Natural killer cell treated with Interleukin-12 subunit alpha and Interleukin-12 subunit beta and Interleukin-15 and Interleukin-18, amount 100 ng/mL, for 72 hours (primary cell): ENCODE results near the gene TAL2. TPM values are rescaled to one million over a fixed set of nuclear protein-coding genes. Genes with fewer than 3 reads are reported as not detected.

Experiments
- ATAC-seq, 2 donors: fragments of 150-1000 bp; cut with Tn5 transposase in 1 of 2; sonication (Bioruptor Pico), chemical (Tn5 transposase) in 1 of 2; 2 replicates each; pipeline ENCODE4 v1.10.0; 2021
- DNase-seq: peaks from one replicate; pipeline ENCODE4 v3.0.0; 2022; ENCODE audit warnings: low spot score
- H3K27ac Mint-ChIP-seq, 2 donors: 1 replicate in 1 of 2; 2 replicates in 1 of 2; pipeline ENCODE4 v1.8.0; 2022; ENCODE audit warnings: mixed read lengths in 2 of 2, mild to moderate bottlenecking in 1 of 2, moderate library complexity in 1 of 2
- H3K27me3 Mint-ChIP-seq, 2 donors: 1 replicate in 1 of 2; 2 replicates in 1 of 2; pipeline ENCODE4 v1.8.0; 2022; ENCODE audit warnings: mixed read lengths in 2 of 2
- H3K36me3 Mint-ChIP-seq: one replicate; pipeline ENCODE4 v1.8.0; 2022; ENCODE audit warnings: mixed read lengths
- H3K4me1 Mint-ChIP-seq, 2 donors: 1 replicate in 1 of 2; 2 replicates in 1 of 2; pipeline ENCODE4 v1.8.0; 2022; ENCODE audit warnings: low read depth in 2 of 2, mixed read lengths in 2 of 2, mild to moderate bottlenecking in 1 of 2
- H3K4me3 Mint-ChIP-seq: one replicate; pipeline ENCODE4 v1.8.0; 2022; ENCODE audit warnings: mixed read lengths
- H3K9me3 Mint-ChIP-seq: 2 replicates; pipeline ENCODE4 v1.8.0; 2022; ENCODE audit warnings: mixed read lengths
- total RNA-seq, 2 donors: library from RNA; stranded (reverse); gene quantifications; one replicate each; pipeline ENCODE4 v1.2.3, GENCODE V29; 2022

Gene TAL2
- total RNA-seq, 2 donors from 2014 or later, result not detected

DNA sequence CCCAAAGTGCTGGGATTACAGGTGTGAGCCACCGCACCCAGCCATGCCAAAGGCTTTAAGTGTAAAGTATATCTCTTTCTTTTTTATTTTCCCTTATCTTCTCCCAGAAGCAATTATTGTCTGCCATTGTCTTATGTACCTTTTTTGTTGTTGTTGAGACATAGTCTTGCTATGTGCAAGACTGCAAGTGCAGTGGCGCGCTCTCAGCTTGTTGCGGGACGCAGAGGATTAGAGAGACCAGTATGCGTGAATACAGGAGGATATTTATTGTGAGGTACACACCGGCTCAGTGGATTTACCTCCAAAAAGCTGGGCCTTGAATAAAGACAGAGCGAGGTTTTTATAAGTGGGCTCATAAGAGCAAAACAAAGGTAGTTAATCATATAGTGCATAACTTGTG is 43.9 kb downstream of the TAL2 start:
- Mint-ChIP-seq H3K4me1 (peaks cover 0 to 4% of the 10 kb centered on the region in 2 donors), H3K27me3 (no peaks in the 10 kb centered on the region), H3K36me3 (no peaks in the 10 kb centered on the region)

DNA sequence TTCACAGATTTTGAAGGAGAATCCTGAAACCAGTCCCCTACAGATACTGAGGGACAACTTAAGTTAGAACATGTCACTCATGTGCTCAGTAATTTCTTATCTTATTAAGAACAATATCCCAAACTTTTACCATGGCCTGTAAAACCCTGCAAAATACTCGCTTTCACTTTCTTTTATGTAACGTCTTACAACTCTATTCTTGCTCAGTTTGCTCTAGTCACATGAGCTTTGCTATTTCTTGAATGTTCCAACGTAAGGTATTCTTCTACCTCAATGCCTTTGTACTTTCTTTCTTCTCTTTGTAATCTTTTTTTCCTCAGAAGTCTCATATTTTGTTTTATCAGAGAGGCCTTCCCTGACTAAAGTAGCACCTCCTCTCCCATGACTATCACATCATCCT is 46.1 kb downstream of the TAL2 start:
- DNase-seq, result no peak
- no peaks in the 10 kb centered on the region for H3K27me3 Mint-ChIP-seq
- H3K27ac Mint-ChIP-seq, result no peak overlapping the region
- H3K4me1 Mint-ChIP-seq, result peaks cover 0 to 4% of the 10 kb centered on the region in 2 donors
- H3K4me3 Mint-ChIP-seq, result peak overlapping the region; percentile 16
- no peak for ATAC-seq
- H3K9me3 Mint-ChIP-seq, result no peaks in the 10 kb centered on the region
- no peaks in the 10 kb centered on the region for H3K36me3 Mint-ChIP-seq

More for the DNA sequence above, 43.9 kb downstream of the TAL2 start:
- DNase-seq (no peak), ATAC-seq (no peak)
- H3K9me3 Mint-ChIP-seq, result no peaks in the 10 kb centered on the region
- no peak overlapping the region for H3K4me3 Mint-ChIP-seq
- no peak overlapping the region for H3K27ac Mint-ChIP-seq

DNA sequence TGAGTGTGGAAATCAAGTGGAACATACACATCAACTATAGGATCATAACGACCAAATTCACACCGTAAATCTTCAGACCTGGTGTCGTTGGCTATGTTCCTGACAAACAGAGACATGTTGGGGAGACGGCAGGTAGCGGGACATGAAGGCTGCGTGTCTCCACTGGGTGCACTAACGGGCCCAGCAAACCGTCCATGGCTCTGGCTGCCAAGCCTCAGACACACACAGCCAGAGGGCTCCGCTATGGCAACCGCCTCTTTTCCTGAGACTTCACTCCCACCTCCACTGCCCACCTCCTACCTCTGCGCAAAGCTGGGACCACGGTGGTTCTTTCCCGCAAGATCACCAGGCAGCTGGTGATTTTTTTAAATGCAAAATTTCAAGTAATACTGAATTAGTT is 48.4 kb downstream of the TAL2 start:
- DNase-seq (no peak), ATAC-seq (no peak)
- no peaks in the 10 kb centered on the region for H3K9me3 Mint-ChIP-seq
- no peaks in the 10 kb centered on the region for H3K27me3 Mint-ChIP-seq
- peaks cover 0 to 4% of the 10 kb centered on the region in 2 donors for H3K4me1 Mint-ChIP-seq
- H3K4me3 Mint-ChIP-seq, result no peak overlapping the region
- no peak overlapping the region for H3K27ac Mint-ChIP-seq
- H3K36me3 Mint-ChIP-seq, result no peaks in the 10 kb centered on the region

DNA sequence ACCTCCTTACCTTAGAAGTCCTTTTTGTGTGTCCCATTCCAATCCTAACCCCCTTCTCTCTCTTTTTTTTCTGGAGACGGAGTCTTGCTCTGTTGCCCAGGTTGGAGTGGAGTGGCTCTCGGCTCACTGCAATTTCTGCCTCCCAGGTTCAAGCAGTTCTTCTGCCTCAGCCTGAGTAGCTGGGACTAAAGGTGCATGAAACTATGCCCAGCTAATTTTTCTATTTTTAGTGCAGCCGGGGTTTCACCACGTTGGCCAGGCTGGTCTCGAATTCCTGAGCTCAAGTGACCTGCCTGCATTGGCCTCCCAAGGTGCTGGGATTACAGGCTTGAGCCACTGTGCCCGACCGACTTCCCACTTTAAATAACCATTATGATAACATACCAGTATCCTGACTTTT is 49.6 kb downstream of the TAL2 start:
- no peak overlapping the region for H3K27ac Mint-ChIP-seq
- no peak for ATAC-seq
- H3K27me3 Mint-ChIP-seq, result no peaks in the 10 kb centered on the region
- peaks cover 0 to 4% of the 10 kb centered on the region in 2 donors for H3K4me1 Mint-ChIP-seq
- no peaks in the 10 kb centered on the region for H3K9me3 Mint-ChIP-seq
- no peak for DNase-seq
- H3K4me3 Mint-ChIP-seq, result no peak overlapping the region
- H3K36me3 Mint-ChIP-seq, result no peaks in the 10 kb centered on the region

DNA sequence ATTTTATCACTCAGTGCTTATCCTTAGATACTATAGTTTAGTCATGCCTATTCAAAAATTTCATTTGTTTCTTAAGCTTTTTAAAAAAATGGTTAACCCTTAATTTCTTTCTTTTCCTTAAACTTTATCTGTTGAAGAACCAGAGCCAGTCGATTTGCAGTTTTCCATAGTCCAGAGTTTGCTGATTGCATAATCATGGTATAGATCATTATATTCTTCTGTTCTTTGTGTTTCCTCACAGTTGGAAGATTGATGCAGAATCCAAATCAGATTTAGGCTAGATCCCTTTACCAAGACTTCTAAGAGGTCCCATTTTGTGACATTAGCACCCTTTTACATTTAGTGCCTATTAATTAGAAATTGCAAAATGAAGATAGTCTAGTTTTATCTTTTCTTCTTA is 50.0 kb downstream of the TAL2 start:
- H3K36me3 Mint-ChIP-seq, result no peaks in the 10 kb centered on the region
- H3K27me3 Mint-ChIP-seq, result no peaks in the 10 kb centered on the region
- no peak overlapping the region for H3K4me3 Mint-ChIP-seq
- H3K9me3 Mint-ChIP-seq, result no peaks in the 10 kb centered on the region
- peaks cover 0 to 4% of the 10 kb centered on the region in 2 donors for H3K4me1 Mint-ChIP-seq
- no peak for DNase-seq
- H3K27ac Mint-ChIP-seq, result no peak overlapping the region
- no peak for ATAC-seq

Other genes starting within 250 kb of the TAL2 start
- gene FSD1L, start 214.4 kb upstream of the TAL2 start, total RNA-seq, result 1 to 10 TPM; 2.3 to 3.9 TPM
- gene FKTN, start 104.3 kb upstream of the TAL2 start, total RNA-seq, result 10 to 100 TPM; 18.6 to 26.2 TPM
- gene TMEM38B, start 32.1 kb downstream of the TAL2 start, total RNA-seq, result 10 to 100 TPM; 13.7 TPM